Mammary epithelial cell (primary cell): ENCODE measurements around the gene SNN.

ENCODE experiments used
- CTCF ChIP-seq, 2 donors: IDR thresholded peaks in 1 of 2; conservative IDR thresholded peaks in 1 of 2; 2 replicates each; pipeline ENCODE4 v1.5.1; 2011 to 2012; ENCODE audit warnings: inconsistent platforms in 2 of 2, low read length in 2 of 2, mild to moderate bottlenecking in 2 of 2, control low read depth in 1 of 2, low read depth in 1 of 2; ENCODE audit not compliant: insufficient read depth in 1 of 2; ENCODE audit errors: extremely low read depth in 1 of 2
- EZH2 ChIP-seq: IDR thresholded peaks from 2 replicates; pipeline ENCODE4 v1.6.1; 2012; ENCODE audit warnings: low read length, inconsistent platforms, borderline replicate concordance

GRCh38 chr16:11620243-11621003, 47.8 kb upstream of the SNN start:
- TF ChIP-seq CTCF (conservative IDR thresholded peaks at IDR 0.05 in 1 of 2, IDR thresholded peaks at IDR 0.05 in 1 of 2; ENCODE audit: extremely low read depth in 1 of 2, insufficient read depth in 1 of 2, low read depth in 1 of 2, low read length in 2 of 2) (no peak), EZH2 (no peak)
